Measurements from ENCODE around the gene COMT.

The COMT gene

DNA sequence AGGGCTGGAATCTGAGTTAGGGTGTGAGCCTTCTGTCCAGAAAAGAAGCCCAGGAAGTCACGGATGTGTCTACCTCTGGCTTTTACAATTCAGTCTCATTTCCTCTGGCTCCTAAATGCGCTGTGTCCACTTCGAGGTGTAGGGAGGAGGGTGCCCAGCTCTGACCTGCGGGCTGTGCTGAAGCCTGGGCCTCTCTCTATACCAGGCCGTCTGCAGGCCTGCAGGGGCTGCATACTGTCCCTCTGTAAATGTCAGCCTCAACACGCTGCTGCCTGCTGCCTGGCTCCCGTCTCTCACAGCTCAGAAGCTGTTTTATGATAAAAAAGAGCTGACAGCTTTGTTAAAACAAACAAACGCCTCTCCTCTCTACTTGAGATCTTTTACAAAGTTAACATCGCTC lies 60.6 kb downstream of the COMT start:
- Histone ChIP-seq H3K27me3 (ENCODE audit: insufficient read depth, poor library complexity, severe bottlenecking) (no peaks in the 10 kb centered on the region), H3K4me3 (replicated peaks; ENCODE audit: insufficient read depth, low read length) (no peak overlapping the region), H3K27ac (replicated peaks) (no peak overlapping the region)
- no peak for TF ChIP-seq GABPA (IDR thresholded peaks at IDR 0.05; ENCODE audit: low read depth)
- no peak for DNase-seq (ENCODE audit: low read depth in 1 of 2, low spot score in 1 of 2)

DNA sequence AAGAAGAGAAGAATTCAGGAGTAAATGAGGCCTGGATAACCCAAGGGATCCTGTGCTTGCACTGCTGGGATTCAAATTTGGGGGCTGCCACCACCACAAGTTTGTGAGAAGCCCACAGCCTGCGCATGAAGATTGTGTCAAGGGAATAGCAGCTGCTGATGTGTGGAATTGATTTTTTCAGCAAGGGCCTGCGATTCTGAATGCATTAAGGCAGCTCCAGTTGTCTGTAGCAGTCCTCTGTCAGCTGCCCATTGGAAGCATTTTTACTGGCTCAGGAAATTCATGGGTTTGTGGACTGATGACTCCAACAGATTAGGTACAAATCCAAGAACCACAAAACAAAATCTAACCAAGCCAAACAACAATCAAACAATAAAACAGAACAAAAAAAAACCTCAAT lies 61.1 kb downstream of the COMT start:
- Histone ChIP-seq H3K4me3 (replicated peaks; ENCODE audit: insufficient read depth, low read length) (no peak overlapping the region), H3K27me3 (ENCODE audit: insufficient read depth, poor library complexity, severe bottlenecking) (no peaks in the 10 kb centered on the region), H3K27ac (replicated peaks) (no peak overlapping the region)
- TF ChIP-seq, protein P1, sequence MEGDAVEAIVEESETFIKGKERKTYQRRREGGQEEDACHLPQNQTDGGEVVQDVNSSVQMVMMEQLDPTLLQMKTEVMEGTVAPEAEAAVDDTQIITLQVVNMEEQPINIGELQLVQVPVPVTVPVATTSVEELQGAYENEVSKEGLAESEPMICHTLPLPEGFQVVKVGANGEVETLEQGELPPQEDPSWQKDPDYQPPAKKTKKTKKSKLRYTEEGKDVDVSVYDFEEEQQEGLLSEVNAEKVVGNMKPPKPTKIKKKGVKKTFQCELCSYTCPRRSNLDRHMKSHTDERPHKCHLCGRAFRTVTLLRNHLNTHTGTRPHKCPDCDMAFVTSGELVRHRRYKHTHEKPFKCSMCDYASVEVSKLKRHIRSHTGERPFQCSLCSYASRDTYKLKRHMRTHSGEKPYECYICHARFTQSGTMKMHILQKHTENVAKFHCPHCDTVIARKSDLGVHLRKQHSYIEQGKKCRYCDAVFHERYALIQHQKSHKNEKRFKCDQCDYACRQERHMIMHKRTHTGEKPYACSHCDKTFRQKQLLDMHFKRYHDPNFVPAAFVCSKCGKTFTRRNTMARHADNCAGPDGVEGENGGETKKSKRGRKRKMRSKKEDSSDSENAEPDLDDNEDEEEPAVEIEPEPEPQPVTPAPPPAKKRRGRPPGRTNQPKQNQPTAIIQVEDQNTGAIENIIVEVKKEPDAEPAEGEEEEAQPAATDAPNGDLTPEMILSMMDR (IDR thresholded peaks at IDR 0.05; ENCODE audit: insufficient read depth, low read length): no peak
- TF ChIP-seq POLR2AphosphoS5 (IDR thresholded peaks at IDR 0.05; ENCODE audit: low read depth): no peak
- no peak for TF ChIP-seq GABPA (IDR thresholded peaks at IDR 0.05; ENCODE audit: low read depth)
- TF ChIP-seq, protein P2, sequence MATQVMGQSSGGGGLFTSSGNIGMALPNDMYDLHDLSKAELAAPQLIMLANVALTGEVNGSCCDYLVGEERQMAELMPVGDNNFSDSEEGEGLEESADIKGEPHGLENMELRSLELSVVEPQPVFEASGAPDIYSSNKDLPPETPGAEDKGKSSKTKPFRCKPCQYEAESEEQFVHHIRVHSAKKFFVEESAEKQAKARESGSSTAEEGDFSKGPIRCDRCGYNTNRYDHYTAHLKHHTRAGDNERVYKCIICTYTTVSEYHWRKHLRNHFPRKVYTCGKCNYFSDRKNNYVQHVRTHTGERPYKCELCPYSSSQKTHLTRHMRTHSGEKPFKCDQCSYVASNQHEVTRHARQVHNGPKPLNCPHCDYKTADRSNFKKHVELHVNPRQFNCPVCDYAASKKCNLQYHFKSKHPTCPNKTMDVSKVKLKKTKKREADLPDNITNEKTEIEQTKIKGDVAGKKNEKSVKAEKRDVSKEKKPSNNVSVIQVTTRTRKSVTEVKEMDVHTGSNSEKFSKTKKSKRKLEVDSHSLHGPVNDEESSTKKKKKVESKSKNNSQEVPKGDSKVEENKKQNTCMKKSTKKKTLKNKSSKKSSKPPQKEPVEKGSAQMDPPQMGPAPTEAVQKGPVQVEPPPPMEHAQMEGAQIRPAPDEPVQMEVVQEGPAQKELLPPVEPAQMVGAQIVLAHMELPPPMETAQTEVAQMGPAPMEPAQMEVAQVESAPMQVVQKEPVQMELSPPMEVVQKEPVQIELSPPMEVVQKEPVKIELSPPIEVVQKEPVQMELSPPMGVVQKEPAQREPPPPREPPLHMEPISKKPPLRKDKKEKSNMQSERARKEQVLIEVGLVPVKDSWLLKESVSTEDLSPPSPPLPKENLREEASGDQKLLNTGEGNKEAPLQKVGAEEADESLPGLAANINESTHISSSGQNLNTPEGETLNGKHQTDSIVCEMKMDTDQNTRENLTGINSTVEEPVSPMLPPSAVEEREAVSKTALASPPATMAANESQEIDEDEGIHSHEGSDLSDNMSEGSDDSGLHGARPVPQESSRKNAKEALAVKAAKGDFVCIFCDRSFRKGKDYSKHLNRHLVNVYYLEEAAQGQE (IDR thresholded peaks at IDR 0.05; ENCODE audit: insufficient replicate concordance, low read depth): no peak
- TF ChIP-seq SPI1 (IDR thresholded peaks at IDR 0.05; ENCODE audit: borderline replicate concordance, low read depth): no peak
- DNase-seq (ENCODE audit: low read depth in 1 of 2, low spot score in 1 of 2): no peak

DNA sequence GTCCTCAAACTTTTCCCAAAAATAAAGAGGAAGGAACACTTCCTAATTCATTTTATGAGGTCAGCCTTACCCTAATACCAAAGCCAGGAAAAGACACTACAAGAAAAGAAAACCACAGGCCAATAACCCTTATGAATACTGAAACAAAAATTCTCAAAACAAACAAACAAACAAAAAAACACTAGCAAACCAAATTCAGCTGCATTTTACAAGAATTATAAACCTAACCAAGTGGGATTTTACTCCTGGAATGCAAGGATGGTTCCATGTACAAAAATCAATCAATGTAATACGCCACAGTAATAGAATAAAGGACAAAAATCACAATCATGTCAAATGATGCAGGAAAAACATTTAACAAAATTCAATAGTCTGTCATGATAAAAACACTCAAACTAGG lies 61.7 kb downstream of the COMT start:
- no peak for DNase-seq (ENCODE audit: low read depth in 1 of 2, low spot score in 1 of 2)
- Histone ChIP-seq H3K4me3 (replicated peaks; ENCODE audit: insufficient read depth, low read length) (no peak overlapping the region), H3K27ac (replicated peaks) (no peak overlapping the region), H3K27me3 (ENCODE audit: insufficient read depth, poor library complexity, severe bottlenecking) (no peaks in the 10 kb centered on the region)
- no peak for TF ChIP-seq SPI1 (IDR thresholded peaks at IDR 0.05; ENCODE audit: borderline replicate concordance, low read depth)
- TF ChIP-seq, protein P2 (IDR thresholded peaks at IDR 0.05; ENCODE audit: insufficient replicate concordance, low read depth): no peak
- no peak for TF ChIP-seq POLR2AphosphoS5 (IDR thresholded peaks at IDR 0.05; ENCODE audit: low read depth)
- TF ChIP-seq, protein P1 (IDR thresholded peaks at IDR 0.05; ENCODE audit: insufficient read depth, low read length): no peak
- no peak for TF ChIP-seq GABPA (IDR thresholded peaks at IDR 0.05; ENCODE audit: low read depth)

DNA sequence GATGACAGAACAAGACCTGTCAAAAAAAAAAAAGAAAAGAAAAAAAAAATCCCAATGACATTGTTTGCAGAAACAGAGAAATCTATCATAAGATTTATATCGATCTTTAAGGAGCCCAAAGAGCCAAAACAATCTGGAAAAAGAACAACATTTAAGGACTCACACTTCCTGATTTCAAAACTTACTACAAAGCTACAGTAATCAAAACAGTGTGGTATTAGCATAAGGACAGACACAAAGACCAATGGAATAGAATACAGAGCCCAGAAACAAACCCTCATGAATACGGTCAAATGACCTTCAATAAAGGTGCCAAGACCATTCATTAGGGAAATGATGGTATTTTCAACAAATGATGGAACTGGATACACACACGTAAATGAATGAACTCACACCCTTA lies 62.9 kb downstream of the COMT start:
- no peaks in the 10 kb centered on the region for H3K27me3 ChIP-seq (ENCODE audit: insufficient read depth, poor library complexity, severe bottlenecking)
- no peak overlapping the region for H3K27ac ChIP-seq (replicated peaks)
- H3K4me3 ChIP-seq (replicated peaks; ENCODE audit: insufficient read depth, low read length): no peak overlapping the region
- TF ChIP-seq POLR2AphosphoS5 (IDR thresholded peaks at IDR 0.05; ENCODE audit: low read depth) (no peak), SPI1 (IDR thresholded peaks at IDR 0.05; ENCODE audit: borderline replicate concordance, low read depth) (no peak), GABPA (IDR thresholded peaks at IDR 0.05; ENCODE audit: low read depth) (no peak)
- TF ChIP-seq, protein P2 (IDR thresholded peaks at IDR 0.05; ENCODE audit: insufficient replicate concordance, low read depth): no peak
- TF ChIP-seq, protein P1 (IDR thresholded peaks at IDR 0.05; ENCODE audit: insufficient read depth, low read length): no peak
- DNase-seq (ENCODE audit: low read depth in 1 of 2, low spot score in 1 of 2): no peak

Data from HL-60 (cell line).